Parathyroid adenoma (tissue), 2 donors: Measurements from ENCODE around the gene CACNA1A.

Experiments
- H2AFZ ChIP-seq: fragments of 300-600 bp; sonication (generic); one replicate; pipeline ENCODE4 v1.7.0; 2017; ENCODE audit warnings: antibody characterized with exemption, mild to moderate bottlenecking
- H3K27ac ChIP-seq: fragments of 300-600 bp; sonication (generic); one replicate; pipeline ENCODE4 v1.7.0; 2017
- H3K27me3 ChIP-seq: fragments of 300-600 bp; sonication (generic); one replicate; pipeline ENCODE4 v1.7.0; 2017; ENCODE audit warnings: low read length; ENCODE audit not compliant: control insufficient read depth, insufficient read depth
- H3K36me3 ChIP-seq: fragments of 300-600 bp; sonication (generic); one replicate; pipeline ENCODE4 v1.7.0; 2017; ENCODE audit warnings: low read length; ENCODE audit not compliant: control insufficient read depth, insufficient read depth
- H3K4me1 ChIP-seq: fragments of 300-600 bp; sonication (generic); one replicate; pipeline ENCODE4 v1.7.0; 2017; ENCODE audit warnings: control low read depth
- H3K4me2 ChIP-seq: fragments of 300-600 bp; sonication (generic); one replicate; pipeline ENCODE4 v1.7.0; 2017; ENCODE audit warnings: low read length
- H3K4me3 ChIP-seq: fragments of 300-600 bp; sonication (generic); one replicate; pipeline ENCODE4 v1.7.0; 2017; ENCODE audit warnings: low read depth, low read length
- H3K79me2 ChIP-seq: fragments of 300-600 bp; sonication (generic); one replicate; pipeline ENCODE4 v1.7.0; 2017; ENCODE audit warnings: control low read depth
- H3K9ac ChIP-seq: fragments of 300-600 bp; sonication (generic); one replicate; pipeline ENCODE4 v1.7.0; 2017; ENCODE audit warnings: mild to moderate bottlenecking
- H3K9me3 ChIP-seq: fragments of 300-600 bp; sonication (generic); one replicate; pipeline ENCODE4 v1.7.0; 2017; ENCODE audit warnings: low read length; ENCODE audit not compliant: control insufficient read depth
- TF ChIP-seq, protein P1 (sequence below): fragments of 300-600 bp; sonication (generic); IDR thresholded peaks from one replicate; pipeline ENCODE4 v1.7.0; 2017; ENCODE audit warnings: antibody characterized with exemption, mild to moderate bottlenecking
- donor health status: primary hyperparathyroidism.

CACNA1A gene

DNA sequence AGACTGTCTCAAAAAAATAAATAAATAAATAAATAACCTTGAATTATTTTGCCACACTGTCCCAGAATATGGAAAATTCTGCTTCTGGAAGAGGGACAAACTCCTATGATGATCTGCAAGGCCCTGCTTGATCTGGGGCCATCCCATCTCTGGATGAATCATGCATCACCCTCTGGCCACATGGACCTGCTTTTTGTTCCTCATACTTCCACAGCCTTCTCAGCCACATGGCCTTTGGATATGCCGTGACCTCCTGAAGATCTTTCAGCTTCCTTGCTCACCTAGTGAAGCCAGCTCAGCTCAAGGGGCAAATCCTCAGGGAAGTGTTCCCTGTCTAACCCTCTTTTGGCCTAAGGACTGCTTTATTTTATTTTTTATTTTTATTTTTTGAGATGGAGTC lies 345.7 kb downstream of the CACNA1A start:
- TF ChIP-seq, protein P1, sequence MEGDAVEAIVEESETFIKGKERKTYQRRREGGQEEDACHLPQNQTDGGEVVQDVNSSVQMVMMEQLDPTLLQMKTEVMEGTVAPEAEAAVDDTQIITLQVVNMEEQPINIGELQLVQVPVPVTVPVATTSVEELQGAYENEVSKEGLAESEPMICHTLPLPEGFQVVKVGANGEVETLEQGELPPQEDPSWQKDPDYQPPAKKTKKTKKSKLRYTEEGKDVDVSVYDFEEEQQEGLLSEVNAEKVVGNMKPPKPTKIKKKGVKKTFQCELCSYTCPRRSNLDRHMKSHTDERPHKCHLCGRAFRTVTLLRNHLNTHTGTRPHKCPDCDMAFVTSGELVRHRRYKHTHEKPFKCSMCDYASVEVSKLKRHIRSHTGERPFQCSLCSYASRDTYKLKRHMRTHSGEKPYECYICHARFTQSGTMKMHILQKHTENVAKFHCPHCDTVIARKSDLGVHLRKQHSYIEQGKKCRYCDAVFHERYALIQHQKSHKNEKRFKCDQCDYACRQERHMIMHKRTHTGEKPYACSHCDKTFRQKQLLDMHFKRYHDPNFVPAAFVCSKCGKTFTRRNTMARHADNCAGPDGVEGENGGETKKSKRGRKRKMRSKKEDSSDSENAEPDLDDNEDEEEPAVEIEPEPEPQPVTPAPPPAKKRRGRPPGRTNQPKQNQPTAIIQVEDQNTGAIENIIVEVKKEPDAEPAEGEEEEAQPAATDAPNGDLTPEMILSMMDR = no peak
- no peak overlapping the region for H3K27ac ChIP-seq
- H2AFZ ChIP-seq = no peak overlapping the region
- H3K9me3 ChIP-seq = no peaks in the 10 kb centered on the region
- peaks cover 29% of the 10 kb centered on the region for H3K4me1 ChIP-seq
- H3K4me3 ChIP-seq = no peak overlapping the region
- no peak overlapping the region for H3K9ac ChIP-seq
- no peak overlapping the region for H3K4me2 ChIP-seq
- no peaks in the 10 kb centered on the region for H3K27me3 ChIP-seq
- no peaks in the 10 kb centered on the region for H3K36me3 ChIP-seq
- no peaks in the 10 kb centered on the region for H3K79me2 ChIP-seq

DNA sequence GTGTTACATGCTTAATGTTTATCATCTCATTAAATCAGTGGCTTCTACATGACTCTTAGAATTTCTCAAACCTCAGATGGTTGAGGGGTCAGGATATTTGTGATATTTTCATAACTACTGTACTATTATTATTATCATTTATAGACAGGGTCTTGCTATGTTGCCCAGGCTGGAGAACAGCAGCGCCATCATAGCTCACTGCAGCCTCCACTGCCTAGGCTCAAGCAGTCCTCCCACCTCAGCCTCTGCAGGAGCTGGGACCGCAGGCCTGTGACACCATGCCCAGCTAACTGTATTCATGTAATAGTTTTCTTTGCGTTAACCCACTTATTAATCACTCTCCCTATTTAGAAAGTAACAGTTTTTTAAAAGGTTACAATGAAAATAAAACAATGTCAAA lies 346.6 kb downstream of the CACNA1A start:
- H3K27ac ChIP-seq = no peak overlapping the region
- no peak overlapping the region for H3K9ac ChIP-seq
- no peak overlapping the region for H3K4me2 ChIP-seq
- H3K79me2 ChIP-seq = no peaks in the 10 kb centered on the region
- H3K4me3 ChIP-seq = no peak overlapping the region
- H2AFZ ChIP-seq = no peak overlapping the region
- no peaks in the 10 kb centered on the region for H3K36me3 ChIP-seq
- H3K4me1 ChIP-seq = peaks cover 28% of the 10 kb centered on the region
- H3K9me3 ChIP-seq = no peaks in the 10 kb centered on the region
- H3K27me3 ChIP-seq = no peaks in the 10 kb centered on the region
- TF ChIP-seq, protein P1 = no peak
